SIG-M5 treated with dmso at 0.1 percent for 504 hours (cell line): ENCODE results near the gene CHST15.
"Not testable (repeated sequence)": the region's sequence is repeated elsewhere in the genome, so short reads cannot be mapped to it uniquely, and the experiment has no call there.

Experiments
- DNase-seq: peaks from one replicate; lab custom pipeline; 2025; ENCODE audit not compliant: unreplicated experiment; lab: John Stamatoyannopoulos, UW

The CHST15 gene

GRCh38 chr10:124124123-124124768, 30.8 kb upstream of the CHST15 start:
- DNase-seq, result no peak

- no peak for DNase-seq
Observed at GRCh38 chr10:124123156-124123555, 29.8 kb upstream of the CHST15 start.

GRCh38 chr10:124122211-124122610, 28.8 kb upstream of the CHST15 start:
- no peak for DNase-seq

- no peak for DNase-seq
Observed at GRCh38 chr10:124120410-124121061, 27.1 kb upstream of the CHST15 start.

GRCh38 chr10:124119946-124120345, 26.5 kb upstream of the CHST15 start:
- no peak for DNase-seq

GRCh38 chr10:124119216-124119615, 25.8 kb upstream of the CHST15 start:
- no peak for DNase-seq

GRCh38 chr10:124117833-124118232, 24.4 kb upstream of the CHST15 start:
- no peak for DNase-seq

GRCh38 chr10:124117511-124117785, 24.1 kb upstream of the CHST15 start:
- DNase-seq, result no peak

GRCh38 chr10:124116771-124117510, 23.5 kb upstream of the CHST15 start:
- no peak for DNase-seq

- DNase-seq, result no peak
Observed at GRCh38 chr10:124114696-124115095, 21.3 kb upstream of the CHST15 start.

GRCh38 chr10:124112891-124113580, 19.6 kb upstream of the CHST15 start:
- DNase-seq, result no peak

- no peak for DNase-seq
Observed at GRCh38 chr10:124110882-124111281, 17.5 kb upstream of the CHST15 start.

GRCh38 chr10:124109261-124109660, 15.9 kb upstream of the CHST15 start:
- no peak for DNase-seq

GRCh38 chr10:124107072-124107471, 13.7 kb upstream of the CHST15 start:
- DNase-seq, result no peak

GRCh38 chr10:124106241-124106879, 13.0 kb upstream of the CHST15 start:
- peak; percentile 28 for DNase-seq

- DNase-seq, result no peak
Observed at GRCh38 chr10:124105594-124105993, 12.2 kb upstream of the CHST15 start.

- no peak for DNase-seq
Observed at GRCh38 chr10:124105045-124105444, 11.6 kb upstream of the CHST15 start.

GRCh38 chr10:124104011-124104627, 10.7 kb upstream of the CHST15 start:
- DNase-seq, result no peak

- no peak for DNase-seq
Observed at GRCh38 chr10:124101351-124101750, 8.0 kb upstream of the CHST15 start.

- DNase-seq, result not testable (repeated sequence)
Observed at GRCh38 chr10:124100651-124101050, 7.3 kb upstream of the CHST15 start.

GRCh38 chr10:124100124-124100523, 6.7 kb upstream of the CHST15 start:
- DNase-seq, result no peak
